Measurements from ENCODE around the gene JPH3. TPM values are rescaled to one million over a fixed set of nuclear protein-coding genes. Genes with fewer than 3 reads are reported as not detected.

JPH3 gene
- total and polyA plus RNA-seq, 2 experiments from 2014 or later, result 8.0 to 39.3 TPM

- no peak overlapping the region for H3K27ac ChIP-seq
Observed at GRCh38 chr16:87707714-87708580, 105.6 kb downstream of the JPH3 start.

GRCh38 chr16:87708881-87709638 lies 106.8 kb downstream of the JPH3 start:
- TF ChIP-seq, protein P1, sequence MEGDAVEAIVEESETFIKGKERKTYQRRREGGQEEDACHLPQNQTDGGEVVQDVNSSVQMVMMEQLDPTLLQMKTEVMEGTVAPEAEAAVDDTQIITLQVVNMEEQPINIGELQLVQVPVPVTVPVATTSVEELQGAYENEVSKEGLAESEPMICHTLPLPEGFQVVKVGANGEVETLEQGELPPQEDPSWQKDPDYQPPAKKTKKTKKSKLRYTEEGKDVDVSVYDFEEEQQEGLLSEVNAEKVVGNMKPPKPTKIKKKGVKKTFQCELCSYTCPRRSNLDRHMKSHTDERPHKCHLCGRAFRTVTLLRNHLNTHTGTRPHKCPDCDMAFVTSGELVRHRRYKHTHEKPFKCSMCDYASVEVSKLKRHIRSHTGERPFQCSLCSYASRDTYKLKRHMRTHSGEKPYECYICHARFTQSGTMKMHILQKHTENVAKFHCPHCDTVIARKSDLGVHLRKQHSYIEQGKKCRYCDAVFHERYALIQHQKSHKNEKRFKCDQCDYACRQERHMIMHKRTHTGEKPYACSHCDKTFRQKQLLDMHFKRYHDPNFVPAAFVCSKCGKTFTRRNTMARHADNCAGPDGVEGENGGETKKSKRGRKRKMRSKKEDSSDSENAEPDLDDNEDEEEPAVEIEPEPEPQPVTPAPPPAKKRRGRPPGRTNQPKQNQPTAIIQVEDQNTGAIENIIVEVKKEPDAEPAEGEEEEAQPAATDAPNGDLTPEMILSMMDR (IDR thresholded peaks at IDR 0.05; ENCODE audit: low read depth, low read length), result no peak
- Histone ChIP-seq H3K27ac (no peak overlapping the region), H3K36me3 (peaks cover 7% of the 10 kb centered on the region), H3K4me3 (no peak overlapping the region), H3K27me3 (no peaks in the 10 kb centered on the region), H3K4me1 (ENCODE audit: low read depth) (peaks cover 13% of the 10 kb centered on the region), H3K9me3 (ENCODE audit: low read depth) (no peaks in the 10 kb centered on the region)
- peak in 1 of 2 donors; percentile 39 for DNase-seq (ENCODE audit: low read depth in 1 of 2, low spot score in 1 of 2)

More at GRCh38 chr16:87707714-87708580, 105.6 kb downstream of the JPH3 start:
- no peak for DNase-seq (ENCODE audit: low read depth in 1 of 2, low spot score in 1 of 2)
- peaks cover 13% of the 10 kb centered on the region for H3K4me1 ChIP-seq (ENCODE audit: low read depth)
- H3K9me3 ChIP-seq (ENCODE audit: low read depth), result no peaks in the 10 kb centered on the region
- H3K4me3 ChIP-seq, result no peak overlapping the region
- peaks cover 3% of the 10 kb centered on the region for H3K36me3 ChIP-seq
- H3K27me3 ChIP-seq, result no peaks in the 10 kb centered on the region
- TF ChIP-seq, protein P1 (IDR thresholded peaks at IDR 0.05; ENCODE audit: low read depth, low read length), result no peak

- Histone ChIP-seq H3K36me3 (peaks cover 7% of the 10 kb centered on the region), H3K4me3 (no peak overlapping the region), H3K4me1 (ENCODE audit: low read depth) (peaks cover 13% of the 10 kb centered on the region), H3K27me3 (no peaks in the 10 kb centered on the region), H3K27ac (no peak overlapping the region), H3K9me3 (ENCODE audit: low read depth) (no peaks in the 10 kb centered on the region)
- DNase-seq (ENCODE audit: low read depth in 1 of 2, low spot score in 1 of 2), result no peak
- TF ChIP-seq, protein P1 (IDR thresholded peaks at IDR 0.05; ENCODE audit: low read depth, low read length), result no peak
Observed at GRCh38 chr16:87709677-87710076, 107.4 kb downstream of the JPH3 start.

DNA sequence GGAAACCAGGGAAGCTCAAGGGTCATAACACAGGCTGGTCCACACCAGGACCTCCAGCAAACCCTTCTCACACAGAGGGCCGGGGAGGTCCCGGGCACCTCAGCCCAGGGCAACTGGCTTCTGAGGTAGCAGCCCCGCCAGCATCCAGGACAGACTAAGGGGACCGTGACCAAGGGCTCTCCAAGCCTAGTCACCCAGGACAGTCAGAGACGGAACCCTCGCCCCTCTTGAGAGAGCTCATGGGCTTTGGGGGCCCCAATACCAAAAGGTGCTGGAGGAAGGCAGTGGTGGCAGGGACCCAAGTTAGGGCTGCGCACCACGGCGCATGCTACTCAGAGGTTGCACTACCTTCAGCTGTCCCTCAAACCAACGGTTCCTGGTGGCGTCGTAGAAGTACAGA lies 108.6 kb downstream of the JPH3 start:
- no peak overlapping the region for H3K27ac ChIP-seq
- DNase-seq (ENCODE audit: low read depth in 1 of 2, low spot score in 1 of 2), result no peak
- H3K27me3 ChIP-seq, result no peaks in the 10 kb centered on the region
- peaks cover 9% of the 10 kb centered on the region for H3K4me1 ChIP-seq (ENCODE audit: low read depth)
- no peak overlapping the region for H3K4me3 ChIP-seq
- no peaks in the 10 kb centered on the region for H3K9me3 ChIP-seq (ENCODE audit: low read depth)
- peaks cover 7% of the 10 kb centered on the region for H3K36me3 ChIP-seq
- TF ChIP-seq, protein P1 (IDR thresholded peaks at IDR 0.05; ENCODE audit: low read depth, low read length), result no peak

GRCh38 chr16:87712184-87712762 lies 110.0 kb downstream of the JPH3 start:
- TF ChIP-seq, protein P1 (IDR thresholded peaks at IDR 0.05; ENCODE audit: low read depth, low read length), result no peak
- peaks cover 7% of the 10 kb centered on the region for H3K36me3 ChIP-seq
- no peak overlapping the region for H3K4me3 ChIP-seq
- no peak for DNase-seq (ENCODE audit: low read depth in 1 of 2, low spot score in 1 of 2)
- H3K27ac ChIP-seq, result no peak overlapping the region
- no peaks in the 10 kb centered on the region for H3K9me3 ChIP-seq (ENCODE audit: low read depth)
- peaks cover 4% of the 10 kb centered on the region for H3K4me1 ChIP-seq (ENCODE audit: low read depth)
- H3K27me3 ChIP-seq, result no peaks in the 10 kb centered on the region
